GM12878 (cell line): ENCODE data around the gene FAM114A2. TPM values are rescaled to one million over a fixed set of nuclear protein-coding genes. Genes with fewer than 3 reads are reported as not detected.

ENCODE experiments used
- ATAC-seq: fragments of 200-7000 bp; cut with Tn5 transposase; 3 replicates; pipeline ENCODE4 v1.9.1; 2020; ENCODE audit warnings: mild to moderate bottlenecking, moderate library complexity
- BruUV-seq: library from RNA; stranded (reverse); fragments of 400-500 nt; replicated peaks from 2 replicates; lab custom pipeline; 2021; lab: Mats Ljungman, UMichigan
- CTCF ChIA-PET: fragments of 300-600 bp; sonication (Branson Sonifier 250); formaldehyde crosslinking; extraction: SDS; loops from one replicate; lab custom pipeline; 2021; ENCODE audit warnings: inconsistent platforms; lab: Yijun Ruan, JAX
- POLR2A ChIA-PET: fragments of 350-600 bp; formaldehyde crosslinking; extraction: SDS; loops from one replicate; lab custom pipeline; 2021; ENCODE audit warnings: inconsistent platforms; lab: Charles Lee
- RAD21 ChIA-PET: fragments of 300-600 bp; sonication (Branson Sonifier 250); formaldehyde crosslinking; loops from one replicate; lab custom pipeline; 2023; ENCODE audit warnings: antibody characterized with exemption; ENCODE audit not compliant: unreplicated experiment; lab: Charles Lee
- SMC1A ChIA-PET: fragments of 300-600 bp; sonication (Branson Sonifier 250); formaldehyde crosslinking; loops from one replicate; lab custom pipeline; 2023; ENCODE audit not compliant: unreplicated experiment, uncharacterized antibody; lab: Charles Lee
- DNase-seq: peaks from one replicate; pipeline ENCODE4 v3.0.0-alpha.2; 2011; ENCODE audit warnings: low read depth, low spot score
- FAIRE-seq: peaks from 3 replicates; lab custom pipeline; 2011; peaks lifted over from hg19 to GRCh38; lab: Jason Lieb, UNC
- H2AFZ ChIP-seq: 2 replicates; pipeline ENCODE4 v1.6.0; 2011; ENCODE audit warnings: low read depth, low read length, control low read depth; ENCODE audit not compliant: control insufficient read depth
- H3K27ac ChIP-seq: 2 replicates; pipeline ENCODE4 v1.5.1; 2011; ENCODE audit warnings: control low read depth; ENCODE audit not compliant: control insufficient read depth, insufficient read depth
- H3K27me3 ChIP-seq, 2 experiments: replicated peaks in 1 of 2; 2 replicates each; pipeline versions ENCODE4 v1.6.0 to v1.6.1; 2011; ENCODE audit warnings: low read length in 1 of 2; ENCODE audit not compliant: control insufficient read depth in 2 of 2, insufficient read depth in 2 of 2
- H3K36me3 ChIP-seq, 2 experiments: 2 replicates each; pipeline ENCODE4 v1.5.1; 2011; ENCODE audit warnings: low read length in 1 of 2; ENCODE audit not compliant: control insufficient read depth in 2 of 2, insufficient read depth in 2 of 2
- H3K4me1 ChIP-seq: 2 replicates; pipeline ENCODE4 v1.6.1; 2011; ENCODE audit warnings: mild to moderate bottlenecking, low read length, moderate library complexity, mixed read lengths; ENCODE audit not compliant: control insufficient read depth, insufficient read depth
- H3K4me2 ChIP-seq: 2 replicates; pipeline ENCODE4 v1.6.0; 2011; ENCODE audit warnings: control low read depth; ENCODE audit not compliant: control insufficient read depth, insufficient read depth
- H3K4me3 ChIP-seq: fragments of 200-600 bp; sonication (generic); 2 replicates; pipeline ENCODE4 v1.5.1; 2016
- H3K79me2 ChIP-seq: 2 replicates; pipeline ENCODE4 v1.6.0; 2011; ENCODE audit warnings: low read length; ENCODE audit not compliant: control insufficient read depth, insufficient read depth
- H3K9ac ChIP-seq: 2 replicates; pipeline ENCODE4 v1.8.0; 2011; ENCODE audit warnings: low read length, control low read depth, mixed read lengths; ENCODE audit not compliant: control insufficient read depth, insufficient read depth
- H3K9me3 ChIP-seq: replicated peaks from 3 replicates; pipeline ENCODE4 v1.5.1; 2011; ENCODE audit warnings: mild to moderate bottlenecking, low read length; ENCODE audit not compliant: control insufficient read depth, insufficient read depth
- H4K20me1 ChIP-seq: 2 replicates; pipeline ENCODE4 v1.6.0; 2011; ENCODE audit not compliant: control insufficient read depth, insufficient read depth
- CHD1 ChIP-seq: IDR thresholded peaks from 2 replicates; pipeline ENCODE4 v1.6.1; 2012; ENCODE audit warnings: low read depth, low read length, improper control_type of control experiment
- GATAD2B ChIP-seq: fragments of 450-650 bp; conservative IDR thresholded peaks from 2 replicates; pipeline ENCODE4 v1.6.1; 2017; ENCODE audit warnings: low read depth, mild to moderate bottlenecking, moderate library complexity
- JUND ChIP-seq: IDR thresholded peaks from 2 replicates; pipeline ENCODE4 v1.6.1; 2012; ENCODE audit warnings: low read depth, mild to moderate bottlenecking, low read length, improper control_type of control experiment, moderate library complexity
- NFXL1 ChIP-seq: fragments of 450-650 bp; IDR thresholded peaks from 2 replicates; pipeline ENCODE4 v1.6.1; 2017; ENCODE audit warnings: antibody characterized with exemption, mild to moderate bottlenecking, borderline replicate concordance
- POLR2AphosphoS2 ChIP-seq: IDR thresholded peaks from 2 replicates; pipeline ENCODE4 v1.6.1; 2011; ENCODE audit warnings: low read depth, mild to moderate bottlenecking, low read length, improper control_type of control experiment, moderate library complexity
- RAD21 ChIP-seq: IDR thresholded peaks from 2 replicates; pipeline ENCODE4 v1.6.1; 2011; ENCODE audit warnings: mild to moderate bottlenecking, low read depth, low read length, moderate library complexity; ENCODE audit not compliant: insufficient read depth
- SIN3A ChIP-seq: IDR thresholded peaks from 2 replicates; pipeline ENCODE4 v1.6.1; 2012; ENCODE audit warnings: low read depth, low read length, improper control_type of control experiment
- SMAD5 ChIP-seq: IDR thresholded peaks from 2 replicates; pipeline ENCODE4 v1.6.1; 2016; ENCODE audit warnings: antibody characterized with exemption, low read depth
- YY1 ChIP-seq: IDR thresholded peaks from 2 replicates; pipeline ENCODE4 v1.6.1; 2011; ENCODE audit warnings: low read depth, mild to moderate bottlenecking, low read length
- ZZZ3 ChIP-seq: IDR thresholded peaks from 2 replicates; pipeline ENCODE4 v1.6.1; 2011; ENCODE audit warnings: low read depth; ENCODE audit not compliant: control insufficient read depth, insufficient read length
- WGBS: methylation state at CpG from one replicate; pipeline ENCODE4 v1.1.6; 2016; ENCODE audit warnings: low lambda C conversion rate; ENCODE audit not compliant: insufficient replicate concordance, insufficient coverage; ENCODE audit errors: missing lambda C conversion rate; 5-methylcytosine and 5-hydroxymethylcytosine counted together
- in situ Hi-C: fragments of 300-500 bp; cut with MboI; formaldehyde crosslinking; loops from 9 replicates; pipeline ENCODE4 v1.14.3; 2018; ENCODE audit warnings: mixed read lengths
- intact Hi-C: fragments of 100-400 bp; cut with micrococcal nuclease; formaldehyde crosslinking; loops from one replicate; pipeline ENCODE4 v1.14.2; 2022; ENCODE audit not compliant: unreplicated experiment
- polyA plus RNA-seq, 11 experiments: library from polyadenylated mRNA; depleted of rRNA in 4 of 11; unstranded in 6 of 11; stranded (reverse) in 5 of 11; fragments of >200 nt; fragmentation: Nextera tagmentation in 4 of 11; fragmentation: Illumina TruSeq in 1 of 11; extraction: Ambion mirVana in 4 of 11; extraction: Trizol in 1 of 11; gene quantifications; 1 replicate in 1 of 11; 2 replicates in 10 of 11; pipeline versions ENCODE4 v1.2.1 to v1.2.3, GENCODE V29; 2011 to 2016; ENCODE audit warnings: inconsistent platforms in 2 of 11, missing spikeins in 2 of 11, low read depth in 1 of 11
- total RNA-seq, 4 experiments: library from RNA; depleted of rRNA in 3 of 4; stranded (reverse); fragments of >200 nt in 3 of 4; fragmentation: Illumina TruSeq in 1 of 4; extraction: Trizol in 1 of 4; gene quantifications; 2 replicates each; pipeline versions ENCODE4 v1.2.1 to v1.2.3, GENCODE V29; 2013 to 2021
- TF ChIP-seq, protein P1 (sequence below): IDR thresholded peaks from 2 replicates; pipeline ENCODE4 v1.6.1; 2012; ENCODE audit warnings: low read depth, low read length, improper control_type of control experiment

FAM114A2 gene
- total and polyA plus RNA-seq, 10 of the 15 experiments (the other 5 are each of a cell fraction or from before 2014, with no cell fraction given): 16.8 to 32.8 (median 24.3) TPM

- TF ChIP-seq YY1: 0 out of 2 replicates have a peak, but pooled peaks have one; percentile 26
- TF ChIP-seq RAD21: peak; percentile 99
Measured at GRCh38 chr5:153964880-153965645, 73.6 kb downstream of the FAM114A2 start (continued).

DNA sequence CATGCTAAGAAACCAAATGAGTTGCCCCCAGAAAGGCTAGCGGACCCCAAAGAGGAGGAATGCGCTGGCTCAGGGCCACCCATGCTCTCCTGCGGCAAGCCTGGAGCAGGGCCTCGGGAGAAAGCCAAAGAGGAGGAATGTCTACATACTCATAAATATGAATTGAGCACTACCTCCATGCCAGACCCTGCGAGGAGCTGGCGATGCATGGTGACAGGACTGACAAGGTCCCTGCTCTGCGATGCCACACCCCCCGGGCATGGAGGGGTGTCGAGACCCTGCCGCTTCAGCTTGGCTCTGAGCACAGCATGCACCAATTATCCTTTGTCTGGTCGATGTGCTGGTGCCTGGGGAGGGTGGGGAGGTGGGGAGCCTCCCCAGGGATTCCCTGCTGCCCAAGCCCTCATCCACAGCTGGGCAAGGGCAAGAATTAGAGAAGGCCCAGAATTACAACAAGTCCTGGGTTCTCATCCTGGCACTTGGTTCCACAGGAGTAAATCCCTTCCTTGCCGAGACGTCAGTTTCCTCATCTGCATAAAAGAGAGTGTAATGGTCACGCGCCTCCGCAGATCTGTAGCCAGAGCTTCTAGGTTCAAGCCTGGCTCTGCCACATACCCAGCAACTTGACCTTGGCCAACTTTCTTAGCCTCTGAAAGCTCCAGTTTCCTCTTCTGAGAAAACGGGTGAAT, 74.4 kb downstream of the FAM114A2 start:
- in situ Hi-C loops: no loop called here
- WGBS: 46% methylated on average over 16 of the region's 17 CpGs
- POLR2A ChIA-PET: no interaction called here

More for the DNA sequence above, 74.4 kb downstream of the FAM114A2 start:
- no peak overlapping the region for H2AFZ ChIP-seq
- BruUV-seq: no TSS peak
- RAD21 ChIA-PET: interaction anchor here (0.8 to 2.6 kb wide), 15 partner anchors 11 to 1821 kb away, joined by 3 to 25 read pairs (median 4); no protein-coding TSS in a partner anchor
- no peaks in the 10 kb centered on the region for H3K9me3 ChIP-seq
- TF ChIP-seq GATAD2B: no peak
- no peak for TF ChIP-seq SIN3A
- no peak for TF ChIP-seq NFXL1
- no peak for TF ChIP-seq ZZZ3
- TF ChIP-seq POLR2AphosphoS2: no peak
- no peak for TF ChIP-seq SMAD5
- TF ChIP-seq JUND: no peak
- TF ChIP-seq, protein P1, sequence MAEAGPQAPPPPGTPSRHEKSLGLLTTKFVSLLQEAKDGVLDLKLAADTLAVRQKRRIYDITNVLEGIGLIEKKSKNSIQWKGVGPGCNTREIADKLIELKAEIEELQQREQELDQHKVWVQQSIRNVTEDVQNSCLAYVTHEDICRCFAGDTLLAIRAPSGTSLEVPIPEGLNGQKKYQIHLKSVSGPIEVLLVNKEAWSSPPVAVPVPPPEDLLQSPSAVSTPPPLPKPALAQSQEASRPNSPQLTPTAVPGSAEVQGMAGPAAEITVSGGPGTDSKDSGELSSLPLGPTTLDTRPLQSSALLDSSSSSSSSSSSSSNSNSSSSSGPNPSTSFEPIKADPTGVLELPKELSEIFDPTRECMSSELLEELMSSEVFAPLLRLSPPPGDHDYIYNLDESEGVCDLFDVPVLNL: no peak
- no peak for TF ChIP-seq CHD1
- no peak; the same call in 2 of the 3 replicates for ATAC-seq
- DNase-seq: no peak
- no peak overlapping the region for H3K4me2 ChIP-seq
- H3K4me1 ChIP-seq: no peaks in the 10 kb centered on the region
- SMC1A ChIA-PET: interaction anchor here (0.7 to 3.2 kb wide), 20 partner anchors 10 to 1432 kb away, joined by 3 to 22 read pairs (median 4); no protein-coding TSS in a partner anchor
- H3K36me3 ChIP-seq: no peaks in the 10 kb centered on the region
- no peaks in the 10 kb centered on the region; a peak in 1 of 4 replicates for H3K27me3 ChIP-seq
- no peak for FAIRE-seq
- intact Hi-C loops: loop anchor here (10.0 kb wide), 1 partner anchor 820 kb away; no protein-coding TSS in a partner anchor
- H3K4me3 ChIP-seq: no peak overlapping the region
- H3K79me2 ChIP-seq: no peaks in the 10 kb centered on the region
- CTCF ChIA-PET: interaction anchor here (0.7 to 4.7 kb wide), 29 partner anchors 8 to 1431 kb away, joined by 3 to 65 read pairs (median 4); no protein-coding TSS in a partner anchor
- no peaks in the 10 kb centered on the region for H4K20me1 ChIP-seq
- no peak overlapping the region for H3K27ac ChIP-seq
- no peak overlapping the region for H3K9ac ChIP-seq
